ENCODE measurements around the gene ERCC2.

DNA sequence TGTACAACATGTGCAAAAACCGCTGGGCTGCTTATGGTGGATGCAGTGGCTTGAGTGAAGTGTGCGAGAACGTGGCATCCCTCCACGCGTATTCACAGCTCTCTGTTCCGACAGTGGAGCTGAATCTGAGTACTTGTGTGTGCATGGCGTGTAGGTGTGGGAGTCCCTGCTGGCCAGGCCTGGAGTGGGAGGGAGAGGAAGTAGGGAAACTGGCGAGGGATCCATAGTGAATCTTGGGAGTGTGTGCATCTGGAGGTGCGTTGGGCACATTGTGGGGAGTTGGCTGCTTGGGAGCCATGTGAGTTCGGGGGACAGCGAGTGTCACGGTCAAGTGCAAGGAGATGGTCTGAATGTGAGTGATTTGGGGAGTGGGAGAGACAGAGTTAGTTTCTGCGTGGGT, 27.5 kb downstream of the ERCC2 start:
- TF ChIP-seq, protein P1, sequence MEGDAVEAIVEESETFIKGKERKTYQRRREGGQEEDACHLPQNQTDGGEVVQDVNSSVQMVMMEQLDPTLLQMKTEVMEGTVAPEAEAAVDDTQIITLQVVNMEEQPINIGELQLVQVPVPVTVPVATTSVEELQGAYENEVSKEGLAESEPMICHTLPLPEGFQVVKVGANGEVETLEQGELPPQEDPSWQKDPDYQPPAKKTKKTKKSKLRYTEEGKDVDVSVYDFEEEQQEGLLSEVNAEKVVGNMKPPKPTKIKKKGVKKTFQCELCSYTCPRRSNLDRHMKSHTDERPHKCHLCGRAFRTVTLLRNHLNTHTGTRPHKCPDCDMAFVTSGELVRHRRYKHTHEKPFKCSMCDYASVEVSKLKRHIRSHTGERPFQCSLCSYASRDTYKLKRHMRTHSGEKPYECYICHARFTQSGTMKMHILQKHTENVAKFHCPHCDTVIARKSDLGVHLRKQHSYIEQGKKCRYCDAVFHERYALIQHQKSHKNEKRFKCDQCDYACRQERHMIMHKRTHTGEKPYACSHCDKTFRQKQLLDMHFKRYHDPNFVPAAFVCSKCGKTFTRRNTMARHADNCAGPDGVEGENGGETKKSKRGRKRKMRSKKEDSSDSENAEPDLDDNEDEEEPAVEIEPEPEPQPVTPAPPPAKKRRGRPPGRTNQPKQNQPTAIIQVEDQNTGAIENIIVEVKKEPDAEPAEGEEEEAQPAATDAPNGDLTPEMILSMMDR (IDR thresholded peaks at IDR 0.05) = no peak
- no peak for TF ChIP-seq POLR2A (IDR thresholded peaks at IDR 0.05)
